ENCODE data around the gene ST8SIA5.

DNA sequence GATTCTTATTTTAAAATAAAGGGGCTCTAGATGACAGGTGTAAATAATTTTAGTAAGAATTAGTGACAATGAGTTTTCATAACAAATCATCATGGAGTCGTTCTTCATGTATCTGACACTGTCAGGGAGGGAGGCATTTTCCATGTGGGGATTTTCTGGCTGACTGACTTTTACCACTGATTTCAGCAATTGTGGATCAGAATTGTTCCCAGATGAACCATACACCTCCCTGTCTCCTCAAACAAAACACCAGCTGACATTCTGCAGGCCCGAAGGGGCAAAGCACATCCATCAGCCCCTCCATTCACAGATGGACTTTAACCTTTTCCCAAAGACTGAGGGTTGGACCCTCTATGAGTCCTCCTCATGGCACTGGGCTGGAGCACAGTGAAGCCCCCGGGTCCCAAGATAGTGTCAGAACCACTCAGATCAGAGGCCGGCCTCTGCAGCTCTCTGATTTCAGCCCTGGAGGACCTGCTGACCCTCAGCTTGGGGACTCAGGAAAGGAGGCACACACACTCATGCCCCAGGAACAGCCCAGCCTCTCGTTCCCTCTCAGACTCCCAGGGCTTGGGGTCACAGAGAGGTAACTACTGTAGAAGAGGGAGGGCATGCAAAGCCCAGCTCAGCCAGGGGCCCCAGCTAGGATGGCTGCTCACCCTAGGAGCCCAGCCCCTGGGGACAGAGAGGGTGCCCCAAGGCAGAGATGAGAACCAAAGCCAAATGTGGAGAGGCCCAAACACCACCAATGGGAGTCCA lies 56.6 kb downstream of the ST8SIA5 start:
- TF ChIP-seq, protein P1, sequence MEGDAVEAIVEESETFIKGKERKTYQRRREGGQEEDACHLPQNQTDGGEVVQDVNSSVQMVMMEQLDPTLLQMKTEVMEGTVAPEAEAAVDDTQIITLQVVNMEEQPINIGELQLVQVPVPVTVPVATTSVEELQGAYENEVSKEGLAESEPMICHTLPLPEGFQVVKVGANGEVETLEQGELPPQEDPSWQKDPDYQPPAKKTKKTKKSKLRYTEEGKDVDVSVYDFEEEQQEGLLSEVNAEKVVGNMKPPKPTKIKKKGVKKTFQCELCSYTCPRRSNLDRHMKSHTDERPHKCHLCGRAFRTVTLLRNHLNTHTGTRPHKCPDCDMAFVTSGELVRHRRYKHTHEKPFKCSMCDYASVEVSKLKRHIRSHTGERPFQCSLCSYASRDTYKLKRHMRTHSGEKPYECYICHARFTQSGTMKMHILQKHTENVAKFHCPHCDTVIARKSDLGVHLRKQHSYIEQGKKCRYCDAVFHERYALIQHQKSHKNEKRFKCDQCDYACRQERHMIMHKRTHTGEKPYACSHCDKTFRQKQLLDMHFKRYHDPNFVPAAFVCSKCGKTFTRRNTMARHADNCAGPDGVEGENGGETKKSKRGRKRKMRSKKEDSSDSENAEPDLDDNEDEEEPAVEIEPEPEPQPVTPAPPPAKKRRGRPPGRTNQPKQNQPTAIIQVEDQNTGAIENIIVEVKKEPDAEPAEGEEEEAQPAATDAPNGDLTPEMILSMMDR (IDR thresholded peaks at IDR 0.05) = no peak
- TF ChIP-seq, protein P2, sequence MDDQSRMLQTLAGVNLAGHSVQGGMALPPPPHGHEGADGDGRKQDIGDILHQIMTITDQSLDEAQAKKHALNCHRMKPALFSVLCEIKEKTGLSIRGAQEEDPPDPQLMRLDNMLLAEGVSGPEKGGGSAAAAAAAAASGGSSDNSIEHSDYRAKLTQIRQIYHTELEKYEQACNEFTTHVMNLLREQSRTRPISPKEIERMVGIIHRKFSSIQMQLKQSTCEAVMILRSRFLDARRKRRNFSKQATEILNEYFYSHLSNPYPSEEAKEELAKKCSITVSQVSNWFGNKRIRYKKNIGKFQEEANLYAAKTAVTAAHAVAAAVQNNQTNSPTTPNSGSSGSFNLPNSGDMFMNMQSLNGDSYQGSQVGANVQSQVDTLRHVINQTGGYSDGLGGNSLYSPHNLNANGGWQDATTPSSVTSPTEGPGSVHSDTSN (IDR thresholded peaks at IDR 0.05) = no peak
- no peak for TF ChIP-seq JUND (IDR thresholded peaks at IDR 0.05)
- TF ChIP-seq, protein P3, sequence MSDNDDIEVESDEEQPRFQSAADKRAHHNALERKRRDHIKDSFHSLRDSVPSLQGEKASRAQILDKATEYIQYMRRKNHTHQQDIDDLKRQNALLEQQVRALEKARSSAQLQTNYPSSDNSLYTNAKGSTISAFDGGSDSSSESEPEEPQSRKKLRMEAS (IDR thresholded peaks at IDR 0.05; ENCODE audit: low read depth) = no peak
- TF ChIP-seq, protein P4, sequence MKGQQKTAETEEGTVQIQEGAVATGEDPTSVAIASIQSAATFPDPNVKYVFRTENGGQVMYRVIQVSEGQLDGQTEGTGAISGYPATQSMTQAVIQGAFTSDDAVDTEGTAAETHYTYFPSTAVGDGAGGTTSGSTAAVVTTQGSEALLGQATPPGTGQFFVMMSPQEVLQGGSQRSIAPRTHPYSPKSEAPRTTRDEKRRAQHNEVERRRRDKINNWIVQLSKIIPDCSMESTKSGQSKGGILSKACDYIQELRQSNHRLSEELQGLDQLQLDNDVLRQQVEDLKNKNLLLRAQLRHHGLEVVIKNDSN (IDR thresholded peaks at IDR 0.05; ENCODE audit: borderline replicate concordance, low read depth) = no peak

Data from SK-N-SH (cell line).